Mammary epithelial cell (primary cell): Measurements from ENCODE around the gene TNFAIP8L3.

Source experiments
- CTCF ChIP-seq, 2 donors: IDR thresholded peaks in 1 of 2; conservative IDR thresholded peaks in 1 of 2; 2 replicates each; pipeline ENCODE4 v1.5.1; 2011 to 2012; ENCODE audit warnings: inconsistent platforms in 2 of 2, low read length in 2 of 2, mild to moderate bottlenecking in 2 of 2, control low read depth in 1 of 2, low read depth in 1 of 2; ENCODE audit not compliant: insufficient read depth in 1 of 2; ENCODE audit errors: extremely low read depth in 1 of 2
- EZH2 ChIP-seq: IDR thresholded peaks from 2 replicates; pipeline ENCODE4 v1.6.1; 2012; ENCODE audit warnings: low read length, inconsistent platforms, borderline replicate concordance

DNA sequence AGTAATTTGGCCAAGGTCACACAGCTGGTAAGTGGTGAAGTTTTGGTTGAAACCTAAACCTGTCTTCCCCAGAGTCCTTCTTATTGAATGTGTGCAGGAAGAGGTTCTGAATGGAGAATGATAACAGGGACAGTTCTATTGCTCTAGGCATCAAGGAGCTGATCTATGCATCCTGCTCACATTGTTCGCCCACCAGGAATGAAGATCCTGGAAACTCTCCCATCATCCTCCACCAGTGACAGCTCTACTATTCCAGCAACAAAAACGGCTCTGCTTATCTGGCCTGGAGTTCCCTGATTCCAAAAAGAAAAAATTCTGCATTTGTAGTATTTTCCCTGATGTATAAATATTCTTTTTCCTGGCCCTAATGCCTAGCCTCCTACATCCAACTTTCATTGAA lies 16.4 kb upstream of the TNFAIP8L3 start:
- TF ChIP-seq CTCF (conservative IDR thresholded peaks at IDR 0.05 in 1 of 2, IDR thresholded peaks at IDR 0.05 in 1 of 2; ENCODE audit: extremely low read depth in 1 of 2, insufficient read depth in 1 of 2, low read depth in 1 of 2, low read length in 2 of 2) (no peak), EZH2 (no peak)
